ENCODE results near the gene GANAB.
"Not testable (repeated sequence)": the region's sequence is repeated elsewhere in the genome, so short reads cannot be mapped to it uniquely, and the experiment has no call there.

Gene GANAB

GRCh38 chr11:62600367-62601121 lies 45.9 kb downstream of the GANAB start:
- DNase-seq: no peak

DNA sequence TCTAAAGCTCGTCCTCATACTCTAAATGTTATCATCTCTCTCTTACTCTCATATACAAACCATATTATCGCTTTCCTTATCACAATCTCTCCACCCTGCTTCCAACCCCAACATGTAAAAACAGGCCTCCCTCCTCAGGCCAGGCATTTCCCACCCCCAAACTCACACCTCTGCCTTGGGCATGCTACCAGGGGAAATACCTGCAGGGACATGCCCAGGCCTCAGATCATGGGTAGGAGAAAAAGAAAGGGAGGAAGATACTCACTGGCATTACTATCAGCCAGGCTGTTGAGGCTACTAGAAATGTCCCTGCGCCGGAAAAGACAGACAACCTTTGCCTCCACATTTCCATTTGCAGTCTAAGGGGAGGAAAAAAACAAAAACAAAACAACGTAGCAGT lies 46.5 kb downstream of the GANAB start:
- peak; percentile 21 for DNase-seq

DNA sequence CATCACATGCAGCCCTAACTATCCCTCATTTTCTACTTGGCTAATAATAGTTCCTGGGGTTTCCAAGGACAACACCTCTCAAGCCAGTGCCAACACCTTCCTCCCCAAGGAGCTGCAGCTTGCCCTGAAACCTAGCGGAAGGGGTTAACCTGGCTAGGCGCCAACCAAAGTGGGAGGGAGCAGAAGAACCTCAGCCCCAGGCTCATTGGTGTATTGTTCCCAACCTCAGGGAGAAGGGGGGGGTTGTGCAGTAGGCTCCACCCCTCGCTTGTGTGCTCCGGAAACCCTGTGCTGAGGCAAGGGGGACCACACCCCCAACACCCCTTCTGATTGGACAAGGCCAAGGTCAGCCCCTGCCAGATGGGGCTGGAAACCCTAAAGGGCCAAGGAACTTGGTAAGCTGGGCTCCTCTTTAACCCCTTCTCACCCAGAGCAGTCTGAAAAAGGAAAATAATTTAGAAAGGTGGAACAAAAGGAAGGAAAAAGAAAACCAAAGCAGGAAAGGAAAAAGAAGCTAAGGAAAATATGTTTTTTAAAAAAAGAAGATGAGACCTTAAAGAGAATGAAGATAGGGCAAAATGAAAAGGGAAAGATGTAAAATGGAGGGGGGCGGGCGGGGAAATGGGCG lies 47.2 kb downstream of the GANAB start:
- DNase-seq: peak; percentile 96

DNA sequence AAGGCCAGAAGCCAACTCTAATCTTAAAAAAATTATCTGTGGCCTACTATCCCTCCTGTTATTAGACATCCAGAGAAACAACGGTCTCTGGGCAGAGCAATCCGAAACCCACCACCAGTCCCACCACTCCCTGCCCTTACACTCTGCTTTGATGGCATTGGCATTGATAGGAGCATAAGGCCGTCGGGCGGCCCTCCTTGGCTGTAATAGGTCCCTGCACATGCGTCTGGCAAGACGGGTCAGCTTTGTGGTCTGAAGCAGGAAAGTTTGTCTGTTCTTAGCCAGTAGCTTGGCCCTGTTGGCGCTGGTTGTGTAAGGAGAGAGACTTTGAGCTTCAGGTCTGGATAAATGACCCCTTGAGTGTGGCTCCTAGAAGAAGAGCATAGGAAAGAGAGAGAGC lies 51.3 kb downstream of the GANAB start:
- DNase-seq: no peak

- DNase-seq: peak; percentile 74
Measured at GRCh38 chr11:62593434-62594044, 52.9 kb downstream of the GANAB start.

DNA sequence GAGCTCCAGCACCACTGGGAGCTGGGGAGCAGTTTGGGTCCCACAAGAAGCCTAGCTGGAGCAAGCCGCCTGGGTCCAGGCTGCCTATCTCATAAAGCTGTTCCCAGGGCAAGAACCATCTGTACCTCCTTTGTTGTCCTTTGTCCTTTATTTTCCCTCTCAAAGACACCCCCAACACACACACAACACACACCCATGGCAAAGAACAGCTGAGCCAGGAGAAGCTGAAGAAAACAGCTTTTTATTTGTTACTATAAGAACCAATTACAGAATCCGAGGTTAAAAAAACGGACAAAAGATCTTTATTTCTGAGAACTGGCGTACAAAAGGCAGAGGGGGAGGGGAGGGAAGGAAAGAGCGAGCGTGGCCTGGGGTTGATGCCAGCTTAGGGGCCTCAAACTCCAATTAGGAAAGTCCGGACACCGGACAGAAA lies 53.4 kb downstream of the GANAB start:
- no peak for DNase-seq

DNA sequence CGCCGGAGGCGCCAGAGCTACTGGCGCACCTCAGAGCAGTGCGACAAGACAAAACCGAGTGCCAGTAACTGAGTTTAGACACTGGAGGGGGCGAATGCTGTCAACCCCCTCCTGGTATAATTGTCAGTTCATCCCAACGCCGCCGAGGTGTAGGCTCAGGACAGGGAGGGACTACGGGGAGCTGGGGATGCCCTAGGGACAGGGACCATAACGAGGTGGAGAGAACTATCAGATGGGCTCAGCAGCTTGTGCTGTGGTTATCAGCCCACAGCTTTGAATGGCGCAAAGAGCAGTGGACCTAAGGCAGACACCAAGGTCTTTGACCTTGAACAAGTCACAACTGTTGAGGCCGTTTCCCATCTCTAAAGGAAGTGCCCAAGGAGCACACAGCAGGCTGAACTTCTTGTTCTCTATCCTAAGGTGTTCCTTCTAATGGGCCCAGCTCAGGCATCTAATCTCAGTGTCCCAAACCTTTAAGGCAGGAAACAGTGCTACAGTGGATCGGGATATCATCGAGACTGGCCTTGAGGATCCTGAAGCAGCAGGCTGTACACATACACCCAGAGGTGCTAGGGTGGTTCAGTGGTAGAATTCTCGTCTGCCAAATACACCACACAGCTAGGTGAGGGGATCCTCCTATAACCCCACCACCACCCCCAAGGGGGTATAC lies 54.1 kb downstream of the GANAB start:
- DNase-seq: no peak

- DNase-seq: peak; percentile 97
Measured at GRCh38 chr11:62591448-62592145, 54.8 kb downstream of the GANAB start, which contains the start of gene TUT1. TSS of gene TUT1 (minus strand) at chr11:62591523. CDS start at chr11:62591485, 38 bp downstream.

DNA sequence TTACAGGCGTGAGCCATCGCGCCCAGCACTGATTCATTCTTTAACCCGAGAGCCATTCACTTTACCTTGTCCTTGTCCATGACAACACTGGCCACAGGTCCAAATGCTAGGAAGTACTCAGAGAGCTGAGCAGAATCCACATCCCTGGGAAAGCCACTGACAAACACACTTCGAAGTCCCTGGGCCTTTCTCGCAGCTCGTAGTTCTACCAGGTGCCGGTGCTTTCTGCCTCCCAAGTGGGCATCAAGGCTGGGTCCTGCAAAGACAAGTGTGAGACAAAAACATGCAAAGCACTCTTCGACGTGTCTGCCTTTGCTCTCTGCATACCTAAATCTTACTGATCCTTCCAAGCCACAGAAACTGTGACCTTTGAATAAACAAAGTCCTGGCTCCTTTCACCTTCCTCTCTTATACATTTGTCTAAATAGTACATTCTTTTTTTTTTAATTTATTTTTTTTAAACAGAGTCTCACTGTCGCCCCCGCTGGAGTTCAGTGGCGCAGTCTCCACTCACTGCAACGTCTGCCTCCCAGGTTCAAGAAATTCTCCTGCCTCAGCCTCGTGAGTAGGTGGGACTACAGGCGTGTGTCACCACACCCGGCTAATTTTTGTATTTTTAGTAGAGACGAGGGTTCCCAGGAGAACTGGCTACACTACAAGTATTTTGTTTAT lies 57.3 kb downstream of the GANAB start:
- no peak for DNase-seq

DNA sequence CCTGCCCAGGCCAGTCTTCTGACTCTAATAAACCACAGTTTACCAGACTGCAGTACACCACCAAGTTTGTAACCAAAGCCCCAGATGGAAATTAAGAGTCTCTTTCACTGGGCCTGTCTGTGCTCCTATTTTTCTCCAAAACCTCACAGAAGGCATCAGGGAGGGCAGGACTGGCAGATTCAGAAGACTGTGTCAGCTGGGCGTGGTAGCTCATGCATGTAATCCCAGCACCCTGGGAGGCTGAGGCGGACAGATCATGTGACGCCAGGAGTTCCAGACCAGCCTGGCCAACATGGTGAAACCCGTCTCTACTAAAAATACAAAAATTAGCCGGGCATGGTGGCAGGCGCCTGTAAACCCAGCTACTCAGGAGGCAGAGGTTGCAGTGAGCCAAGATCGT lies 61.1 kb downstream of the GANAB start:
- DNase-seq: not testable (repeated sequence)

DNA sequence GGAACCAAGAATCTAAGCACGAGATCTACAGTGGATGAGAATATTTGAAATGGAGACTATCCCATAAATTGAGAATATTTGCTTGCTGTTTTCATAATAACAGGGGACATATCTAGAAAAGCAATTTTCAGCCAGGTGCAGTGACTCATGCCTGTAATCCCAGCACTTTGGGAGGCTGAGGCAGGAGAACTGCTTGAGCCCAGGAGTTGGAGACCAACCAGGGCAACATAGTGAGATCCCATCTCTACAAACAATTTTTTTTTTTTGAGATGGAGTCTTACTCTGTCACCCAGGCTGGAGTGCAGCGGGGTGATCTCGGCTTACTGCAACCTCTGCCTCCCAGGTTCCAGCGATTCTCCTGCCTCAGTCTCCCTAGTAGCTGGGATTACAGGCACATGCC lies 64.7 kb downstream of the GANAB start:
- not testable (repeated sequence) for DNase-seq

DNA sequence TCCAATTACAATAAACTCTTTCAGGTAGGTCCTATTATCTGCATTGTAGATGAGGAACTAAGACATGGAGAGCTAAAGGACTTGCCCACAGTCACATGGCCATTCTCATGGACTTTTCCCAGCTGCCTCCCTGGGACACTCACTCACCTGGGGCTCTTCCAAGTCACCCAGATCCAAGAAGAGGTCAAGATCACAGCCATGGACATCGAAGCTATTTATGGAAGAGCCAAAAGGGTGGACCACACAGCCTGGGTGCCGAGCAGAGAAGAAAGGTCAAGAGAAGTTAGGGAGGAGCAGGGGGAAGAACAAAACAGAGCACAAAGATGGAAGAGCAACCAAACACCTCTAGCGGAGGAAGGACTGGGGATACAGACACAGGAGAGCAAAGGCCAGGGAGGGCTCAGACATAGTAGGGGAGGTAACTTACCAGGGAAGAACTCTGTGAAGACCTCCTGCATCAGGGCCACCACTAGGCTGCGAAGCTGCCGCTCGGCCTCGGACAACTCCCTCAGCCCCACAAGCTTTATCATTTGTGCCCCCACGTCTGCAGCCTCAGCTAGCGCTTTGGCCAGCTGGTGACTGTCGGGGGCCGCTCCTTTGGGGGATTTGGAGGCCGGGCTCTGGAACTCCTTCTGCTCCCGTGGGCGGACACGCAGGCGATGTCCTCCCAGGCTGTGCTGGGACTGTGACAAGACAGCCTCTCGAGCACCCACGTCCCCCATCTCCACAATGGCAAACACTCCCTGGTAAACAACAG lies 65.3 kb downstream of the GANAB start:
- DNase-seq: no peak

- DNase-seq: no peak
Measured at GRCh38 chr11:62579252-62579651, 67.2 kb downstream of the GANAB start.

GRCh38 chr11:62578541-62578940 lies 67.9 kb downstream of the GANAB start:
- no peak for DNase-seq

DNA sequence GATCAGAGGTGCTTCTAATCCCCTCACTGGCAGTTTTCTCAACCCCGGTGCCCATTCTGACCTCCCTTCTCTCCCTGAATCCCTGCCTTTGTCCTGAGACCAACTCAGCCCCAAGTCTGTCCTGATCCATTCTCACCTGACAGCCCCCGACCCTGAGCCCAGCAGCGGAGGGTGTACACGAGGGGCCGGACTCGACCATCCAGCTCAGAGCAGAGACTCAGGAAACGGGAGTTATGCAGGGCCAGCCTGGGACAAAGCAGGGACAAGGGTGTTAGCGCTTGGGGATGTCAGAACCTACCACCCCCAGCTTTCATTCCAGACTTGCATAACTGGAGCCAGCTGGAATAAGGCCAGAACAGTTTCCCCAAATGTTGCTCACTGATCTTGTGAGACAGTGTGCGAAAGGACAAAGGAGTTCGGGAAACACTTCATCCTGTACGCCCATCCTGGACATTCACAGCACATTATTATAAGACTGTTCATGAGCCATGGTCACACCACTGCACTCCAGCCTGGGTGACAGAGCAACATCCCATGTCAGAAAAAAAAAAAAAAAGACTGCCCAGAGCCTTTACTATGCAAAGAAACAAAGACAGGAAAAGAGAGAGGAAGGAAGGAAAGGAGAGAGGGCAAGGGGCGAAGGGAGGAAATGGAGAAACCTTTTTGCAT lies 69.2 kb downstream of the GANAB start:
- no peak for DNase-seq

DNA sequence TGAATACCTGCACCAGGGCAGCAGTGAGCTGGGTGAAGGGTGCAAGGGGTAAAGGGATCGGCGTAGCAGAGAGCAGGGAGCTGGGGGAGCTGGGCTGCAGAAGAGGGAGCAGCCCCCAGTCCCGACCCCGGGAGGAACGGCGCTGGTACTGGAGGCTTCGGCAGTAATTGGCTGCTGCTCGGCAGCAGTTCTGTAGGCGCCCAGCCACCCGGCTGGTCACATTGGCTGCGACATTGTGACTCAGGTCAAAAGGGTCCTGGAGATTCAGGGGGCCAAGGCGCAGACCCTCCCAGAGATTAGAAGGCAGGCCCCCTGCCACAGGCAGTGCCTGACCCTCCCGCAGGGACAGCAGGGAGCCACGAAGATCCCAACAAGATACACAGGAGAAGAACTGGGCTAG lies 70.6 kb downstream of the GANAB start:
- DNase-seq: no peak

DNA sequence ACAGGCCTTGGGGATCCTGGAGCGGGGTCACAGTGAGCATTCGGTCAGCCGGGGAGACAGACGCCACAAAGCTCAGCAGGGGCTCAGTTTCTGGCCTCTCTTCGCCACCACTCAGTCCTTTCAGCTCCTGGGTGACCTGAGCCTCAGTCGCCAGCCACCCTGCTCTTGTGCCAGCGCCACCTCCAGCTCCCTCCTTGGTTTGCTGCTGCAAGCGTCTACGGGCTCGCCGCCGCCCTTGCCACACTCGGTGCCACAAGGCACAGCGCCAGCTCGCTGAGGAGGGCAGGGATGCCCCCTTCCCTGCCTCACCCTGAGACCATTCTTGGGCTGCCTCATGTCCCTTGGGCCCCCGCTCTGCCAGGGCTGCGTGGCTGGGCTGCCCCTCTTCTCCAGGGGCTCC lies 71.3 kb downstream of the GANAB start:
- no peak for DNase-seq
